Small intestine (tissue), 7 donors: ENCODE measurements around the gene MAPKAPK3. TPM values are rescaled to one million over a fixed set of nuclear protein-coding genes. Genes with fewer than 3 reads are reported as not detected.

ENCODE experiments used
- DNase-seq, 2 donors: peaks; one replicate each; pipeline versions ENCODE4 v3.0.0 to v3.0.0-alpha.2; 2013
- FAIRE-seq: peaks from 2 replicates; lab custom pipeline; 2012; peaks lifted over from hg19 to GRCh38; lab: Jason Lieb, UNC
- H3K27ac ChIP-seq, 3 donors: one replicate each; pipeline ENCODE4 v1.5.1; 2013; ENCODE audit warnings: low read length in 2 of 3, mild to moderate bottlenecking in 2 of 3, control low read depth in 1 of 3, inconsistent platforms in 1 of 3, low read depth in 1 of 3, moderate library complexity in 1 of 3
- H3K27me3 ChIP-seq, 3 donors: one replicate each; pipeline ENCODE4 v1.6.1; 2013; ENCODE audit warnings: low read length in 3 of 3, inconsistent platforms in 1 of 3; ENCODE audit not compliant: control insufficient read depth in 3 of 3, insufficient read depth in 3 of 3
- H3K36me3 ChIP-seq, 3 donors: one replicate each; pipeline ENCODE4 v1.6.1; 2013; ENCODE audit warnings: low read length in 3 of 3, inconsistent platforms in 1 of 3, low read depth in 1 of 3, mild to moderate bottlenecking in 1 of 3, moderate library complexity in 1 of 3; ENCODE audit not compliant: control insufficient read depth in 3 of 3, insufficient read depth in 2 of 3
- H3K4me1 ChIP-seq, 3 donors: one replicate each; pipeline ENCODE4 v1.6.1; 2013; ENCODE audit warnings: low read length in 2 of 3, inconsistent platforms in 1 of 3, low read depth in 1 of 3, mild to moderate bottlenecking in 1 of 3, moderate library complexity in 1 of 3; ENCODE audit not compliant: control insufficient read depth in 3 of 3, insufficient read depth in 2 of 3
- H3K4me3 ChIP-seq, 3 donors: one replicate each; pipeline ENCODE4 v1.5.1; 2013; ENCODE audit warnings: low read length in 3 of 3, control low read depth in 1 of 3, inconsistent platforms in 1 of 3, low read depth in 1 of 3, mild to moderate bottlenecking in 1 of 3, moderate library complexity in 1 of 3
- H3K9me3 ChIP-seq, 2 donors: one replicate each; pipeline ENCODE4 v1.6.1; 2013; ENCODE audit warnings: low read depth in 1 of 2, low read length in 1 of 2; ENCODE audit not compliant: control insufficient read depth in 2 of 2, insufficient read depth in 1 of 2
- WGBS, 3 donors: extraction: QIAGEN DNeasy Blood & Tissue Kit; methylation state at CpG; one replicate each; pipeline ENCODE4 v1.1.7; 2013; 5-methylcytosine and 5-hydroxymethylcytosine counted together
- polyA plus RNA-seq, 4 donors: library from polyadenylated mRNA; stranded (reverse) in 3 of 4; unstranded in 1 of 4; fragments of 200-250 nt in 3 of 4; fragments of 120-200 nt in 1 of 4; gene quantifications; one replicate each; pipeline versions ENCODE4 v1.2.1 to v1.2.3, GENCODE V29; 2013
- donor health status: healthy with polysubstance abuse.
- donor health status: control.
- donor health status: control.
- donor health status: Bipolar disorder and iron deficiency.
- donor health status: healthy.

MAPKAPK3 gene
- polyA plus RNA-seq, 4 donors: 28.2 to 83.4 (median 31.5) TPM

- FAIRE-seq: no peak
- H3K36me3 ChIP-seq: no peaks in the 10 kb centered on the region
- no peaks in the 10 kb centered on the region for H3K4me1 ChIP-seq
- WGBS, 3 donors: 75 to 76% (median 75%) methylated on average over 2 of the region's 2 CpGs
- H3K27ac ChIP-seq: no peak overlapping the region
- H3K4me3 ChIP-seq: no peak overlapping the region
- peaks cover 0 to 3% (median 0%) of the 10 kb centered on the region in 3 donors for H3K27me3 ChIP-seq
- peaks cover 0 to 11% of the 10 kb centered on the region in 2 donors for H3K9me3 ChIP-seq
- DNase-seq: no peak
Measured at GRCh38 chr3:50695031-50695430, 78.1 kb downstream of the MAPKAPK3 start.

- DNase-seq (no peak), FAIRE-seq (no peak)
- Histone ChIP-seq H3K27ac (no peak overlapping the region), H3K27me3 (peaks cover 0 to 3% (median 0%) of the 10 kb centered on the region in 3 donors), H3K4me1 (no peaks in the 10 kb centered on the region), H3K36me3 (no peaks in the 10 kb centered on the region), H3K9me3 (peaks cover 0 to 11% of the 10 kb centered on the region in 2 donors), H3K4me3 (no peak overlapping the region)
- 85 to 88% (median 87%) methylated on average over 3 of the region's 3 CpGs for whole genome bisulfite sequencing, 3 donors
Measured at GRCh38 chr3:50696276-50696675, 79.3 kb downstream of the MAPKAPK3 start.

- Histone ChIP-seq H3K36me3 (no peaks in the 10 kb centered on the region), H3K4me1 (no peaks in the 10 kb centered on the region), H3K27ac (no peak overlapping the region), H3K4me3 (no peak overlapping the region), H3K27me3 (peaks cover 0 to 3% (median 0%) of the 10 kb centered on the region in 3 donors), H3K9me3 (peaks cover 0 to 11% of the 10 kb centered on the region in 2 donors)
- FAIRE-seq: no peak
- WGBS, 3 donors: 91 to 94% (median 92%) methylated on average over 2 of the region's 2 CpGs
- no peak for DNase-seq
Measured at GRCh38 chr3:50698269-50698668, 81.3 kb downstream of the MAPKAPK3 start.

Other genes with a start within 250 kb of the MAPKAPK3 start
- gene CACNA2D2, start 113.5 kb upstream of the MAPKAPK3 start, polyA plus RNA-seq: 1 to 10 TPM in 1 of 4 donors, under 1 TPM in 3; 0.22 to 5.3 (median 0.89) TPM
- gene C3orf18, start 49.4 kb upstream of the MAPKAPK3 start, polyA plus RNA-seq: 1 to 10 TPM; 1.1 to 3.9 (median 2.9) TPM
- gene HEMK1, start 47.6 kb upstream of the MAPKAPK3 start, polyA plus RNA-seq: 10 to 100 TPM; 13.9 to 30.1 (median 16.0) TPM
- 10 to 100 TPM in 1 of 4 donors, 1 to 10 TPM in 3; 4.8 to 47.0 (median 7.4) TPM for gene CISH, start 5.4 kb upstream of the MAPKAPK3 start, polyA plus RNA-seq
- under 1 TPM in 2 of 4 donors, not detected in 2; 0.13 to 0.34 TPM for gene DOCK3, start 57.8 kb downstream of the MAPKAPK3 start, polyA plus RNA-seq